Gastrocnemius medialis (tissue), 4 donors: ENCODE data around the gene LHX3. TPM values are rescaled to one million over a fixed set of nuclear protein-coding genes. Genes with fewer than 3 reads are reported as not detected.

Experiments used
- ATAC-seq, 2 donors: fragments of 150-250 bp; one replicate each; pipeline ENCODE4 v1.9.1; 2016
- DNase-seq, 2 donors: peaks; one replicate each; pipeline ENCODE4 v3.0.0-alpha.2; 2019
- H3K27ac ChIP-seq, 4 donors: fragments of 200-600 bp; sonication (generic); 1 replicate in 1 of 4; 2 replicates in 3 of 4; pipeline ENCODE4 v1.5.1; 2016 to 2018; ENCODE audit warnings: mild to moderate bottlenecking in 2 of 4, moderate library complexity in 1 of 4
- H3K27me3 ChIP-seq, 3 donors: fragments of 200-600 bp; sonication (generic) in 2 of 3; 1 replicate in 1 of 3; 2 replicates in 2 of 3; pipeline versions ENCODE4 v1.5.1 to v1.6.0; 2016 to 2019; ENCODE audit warnings: mild to moderate bottlenecking in 1 of 3, moderate library complexity in 1 of 3
- H3K36me3 ChIP-seq, 2 donors: fragments of 200-600 bp; sonication (generic) in 1 of 2; one replicate each; pipeline ENCODE4 v1.5.1; 2017 to 2018
- H3K4me1 ChIP-seq, 2 donors: fragments of 200-600 bp; sonication (generic) in 1 of 2; one replicate each; pipeline ENCODE4 v1.5.1; 2016 to 2017; ENCODE audit warnings: mild to moderate bottlenecking in 2 of 2
- H3K4me3 ChIP-seq, 4 donors: fragments of 200-600 bp; sonication (generic) in 3 of 4; 1 replicate in 1 of 4; 2 replicates in 3 of 4; pipeline ENCODE4 v1.5.1; 2016 to 2019; ENCODE audit warnings: mild to moderate bottlenecking in 2 of 4
- H3K9me3 ChIP-seq, 3 donors: fragments of 200-600 bp; sonication (generic) in 2 of 3; 1 replicate in 1 of 3; 2 replicates in 2 of 3; pipeline ENCODE4 v1.5.1; 2016 to 2019
- CTCF ChIP-seq, 5 experiments: fragments of 450-650 bp in 3 of 5; fragments of 200-600 bp in 2 of 5; sonication (generic) in 2 of 5; IDR thresholded peaks in 4 of 5; conservative IDR thresholded peaks in 1 of 5; 1 replicate in 4 of 5; 2 replicates in 1 of 5; pipeline ENCODE4 v1.5.1; 2016 to 2019; ENCODE audit warnings: antibody characterized with exemption in 5 of 5, mild to moderate bottlenecking in 3 of 5, moderate library complexity in 3 of 5
- POLR2A ChIP-seq, 2 donors: fragments of 450-650 bp; IDR thresholded peaks; one replicate each; pipeline ENCODE4 v1.6.1; 2017; ENCODE audit warnings: antibody characterized with exemption in 2 of 2, mild to moderate bottlenecking in 2 of 2, moderate library complexity in 2 of 2
- in situ Hi-C, 4 donors: fragments of 200-750 bp; cut with MboI; loops; one replicate each; pipeline versions ENCODE4 v1.15.0 to v1.8.0; 2017; ENCODE audit warnings: low sequenced_read_pairs in 4 of 4
- intact Hi-C: fragments of 100-400 bp; cut with DNase I; formaldehyde crosslinking; loops from one replicate; pipeline ENCODE4 v1.15.1; 2023; ENCODE audit warnings: low total_unique reads
- total RNA-seq, 4 donors: library from RNA; depleted of rRNA; stranded (reverse); fragments of >200 nt; gene quantifications; one replicate each; pipeline versions ENCODE4 v1.1.0 to v1.2.3, GENCODE V29; 2016

The LHX3 gene
- total RNA-seq, 4 donors from 2014 or later: not detected

- in situ Hi-C loops: no loop called here
Observed at GRCh38 chr9:136251264-136252115, 46.6 kb upstream of the LHX3 start.

GRCh38 chr9:136250676-136251075 lies 45.7 kb upstream of the LHX3 start:
- Histone ChIP-seq H3K4me1 (peaks cover 0 to 5% of the 10 kb centered on the region in 2 donors), H3K9me3 (no peaks in the 10 kb centered on the region), H3K27ac (no peak overlapping the region), H3K27me3 (peaks cover 8 to 26% (median 14%) of the 10 kb centered on the region in 3 donors), H3K4me3 (no peak overlapping the region), H3K36me3 (no peaks in the 10 kb centered on the region)
- no peak for TF ChIP-seq CTCF (IDR thresholded peaks at IDR 0.05 in 4 of 5, conservative IDR thresholded peaks at IDR 0.05 in 1 of 5)
- no peak for TF ChIP-seq POLR2A (IDR thresholded peaks at IDR 0.05)
- DNase-seq (no peak), ATAC-seq (no peak)
- in situ Hi-C loops: no loop called here
- intact Hi-C loops: no loop called here

More at GRCh38 chr9:136251264-136252115, 46.6 kb upstream of the LHX3 start:
- Histone ChIP-seq H3K4me3 (no peak overlapping the region), H3K36me3 (no peaks in the 10 kb centered on the region), H3K4me1 (no peaks in the 10 kb centered on the region), H3K9me3 (no peaks in the 10 kb centered on the region), H3K27me3 (peaks cover 13 to 33% (median 22%) of the 10 kb centered on the region in 3 donors), H3K27ac (no peak overlapping the region)
- DNase-seq: no peak
- no peak for TF ChIP-seq CTCF (IDR thresholded peaks at IDR 0.05 in 4 of 5, conservative IDR thresholded peaks at IDR 0.05 in 1 of 5)
- intact Hi-C loops: no loop called here
- no peak for ATAC-seq

GRCh38 chr9:136249877-136250559 lies 45.1 kb upstream of the LHX3 start:
- TF ChIP-seq POLR2A (IDR thresholded peaks at IDR 0.05) (no peak), CTCF (IDR thresholded peaks at IDR 0.05 in 4 of 5, conservative IDR thresholded peaks at IDR 0.05 in 1 of 5) (no peak)
- no peak for DNase-seq
- Histone ChIP-seq H3K27ac (no peak overlapping the region), H3K27me3 (peaks cover 5 to 20% (median 14%) of the 10 kb centered on the region in 3 donors), H3K4me3 (no peak overlapping the region), H3K4me1 (peaks cover 3 to 7% of the 10 kb centered on the region in 2 donors), H3K36me3 (no peaks in the 10 kb centered on the region), H3K9me3 (no peaks in the 10 kb centered on the region)
- in situ Hi-C loops: no loop called here
- intact Hi-C loops: loop anchor here (10.0 kb wide), 2 partner anchors 285 to 345 kb away; partner anchors contain the start of genes CAMSAP1 and UBAC1
- no peak for ATAC-seq

GRCh38 chr9:136248951-136249876 lies 44.3 kb upstream of the LHX3 start:
- Histone ChIP-seq H3K36me3 (no peaks in the 10 kb centered on the region), H3K27me3 (peaks cover 5 to 12% (median 11%) of the 10 kb centered on the region in 3 donors), H3K4me3 (no peak overlapping the region), H3K9me3 (no peaks in the 10 kb centered on the region), H3K4me1 (peaks cover 11 to 15% of the 10 kb centered on the region in 2 donors), H3K27ac (no peak overlapping the region)
- in situ Hi-C loops (no loop called here), intact Hi-C loops (loop anchor here (10.0 kb wide), 2 partner anchors 284 to 344 kb away; partner anchors contain the start of genes CAMSAP1 and UBAC1)
- TF ChIP-seq POLR2A (IDR thresholded peaks at IDR 0.05): no peak
- TF ChIP-seq CTCF (IDR thresholded peaks at IDR 0.05 in 4 of 5, conservative IDR thresholded peaks at IDR 0.05 in 1 of 5): no peak
- DNase-seq: no peak
- ATAC-seq: no peak
